Coronary artery (tissue), 2 donors: ENCODE data around the gene DEPP1.

ENCODE experiments used
- DNase-seq: peaks from one replicate; pipeline ENCODE4 v3.0.0-alpha.2; 2017; ENCODE audit warnings: low spot score
- H3K27ac ChIP-seq, 2 donors: fragments of 200-600 bp; sonication (generic); one replicate each; pipeline ENCODE4 v1.5.1; 2016 to 2019
- H3K4me3 ChIP-seq: fragments of 200-600 bp; sonication (generic); 2 replicates; pipeline ENCODE4 v1.5.1; 2016; ENCODE audit warnings: mild to moderate bottlenecking, moderate library complexity
- CTCF ChIP-seq: fragments of 200-600 bp; sonication (generic); IDR thresholded peaks from one replicate; pipeline ENCODE4 v1.5.1; 2019; ENCODE audit warnings: antibody characterized with exemption

DEPP1 gene

GRCh38 chr10:44997105-44997748 is 18.6 kb upstream of the DEPP1 start:
- Histone ChIP-seq H3K4me3 (peak overlapping the region; percentile 26), H3K27ac (peak overlapping the region; percentile 81 to 98)
- peak; percentile 52 for DNase-seq
- TF ChIP-seq CTCF, result no peak

- TF ChIP-seq CTCF, result no peak
- DNase-seq, result peak; percentile 86
- Histone ChIP-seq H3K4me3 (peak overlapping the region; percentile 26), H3K27ac (peak overlapping the region; percentile 81 to 98)
These were observed 17.5 kb upstream of the DEPP1 start for GRCh38 chr10:44995914-44996669.

GRCh38 chr10:44995581-44995913 is 16.9 kb upstream of the DEPP1 start:
- H3K4me3 ChIP-seq, result no peak overlapping the region
- TF ChIP-seq CTCF, result no peak
- peak; percentile 52 for DNase-seq
- H3K27ac ChIP-seq, result peak overlapping the region; percentile 81 to 98

GRCh38 chr10:44994752-44995530 is 16.3 kb upstream of the DEPP1 start:
- peak; percentile 69 for DNase-seq
- Histone ChIP-seq H3K27ac (peak overlapping the region; percentile 81 to 98), H3K4me3 (no peak overlapping the region)
- TF ChIP-seq CTCF, result no peak

GRCh38 chr10:44993922-44994751 is 15.5 kb upstream of the DEPP1 start:
- DNase-seq, result peak; percentile 70
- TF ChIP-seq CTCF, result no peak
- Histone ChIP-seq H3K27ac (peak overlapping the region; percentile 81 to 98), H3K4me3 (no peak overlapping the region)

GRCh38 chr10:44993226-44993921 is 14.8 kb upstream of the DEPP1 start:
- peak overlapping the region; percentile 81 to 98 for H3K27ac ChIP-seq
- peak; percentile 70 for DNase-seq
- TF ChIP-seq CTCF, result no peak
- H3K4me3 ChIP-seq, result no peak overlapping the region
